ENCODE measurements around the gene TSPAN4. TPM values are rescaled to one million over a fixed set of nuclear protein-coding genes. Genes with fewer than 3 reads are reported as not detected.

Gene TSPAN4, protein sequence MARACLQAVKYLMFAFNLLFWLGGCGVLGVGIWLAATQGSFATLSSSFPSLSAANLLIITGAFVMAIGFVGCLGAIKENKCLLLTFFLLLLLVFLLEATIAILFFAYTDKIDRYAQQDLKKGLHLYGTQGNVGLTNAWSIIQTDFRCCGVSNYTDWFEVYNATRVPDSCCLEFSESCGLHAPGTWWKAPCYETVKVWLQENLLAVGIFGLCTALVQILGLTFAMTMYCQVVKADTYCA
- total RNA-seq: 10 to 100 TPM; 57.3 to 88.3 (median 70.7) TPM

DNA sequence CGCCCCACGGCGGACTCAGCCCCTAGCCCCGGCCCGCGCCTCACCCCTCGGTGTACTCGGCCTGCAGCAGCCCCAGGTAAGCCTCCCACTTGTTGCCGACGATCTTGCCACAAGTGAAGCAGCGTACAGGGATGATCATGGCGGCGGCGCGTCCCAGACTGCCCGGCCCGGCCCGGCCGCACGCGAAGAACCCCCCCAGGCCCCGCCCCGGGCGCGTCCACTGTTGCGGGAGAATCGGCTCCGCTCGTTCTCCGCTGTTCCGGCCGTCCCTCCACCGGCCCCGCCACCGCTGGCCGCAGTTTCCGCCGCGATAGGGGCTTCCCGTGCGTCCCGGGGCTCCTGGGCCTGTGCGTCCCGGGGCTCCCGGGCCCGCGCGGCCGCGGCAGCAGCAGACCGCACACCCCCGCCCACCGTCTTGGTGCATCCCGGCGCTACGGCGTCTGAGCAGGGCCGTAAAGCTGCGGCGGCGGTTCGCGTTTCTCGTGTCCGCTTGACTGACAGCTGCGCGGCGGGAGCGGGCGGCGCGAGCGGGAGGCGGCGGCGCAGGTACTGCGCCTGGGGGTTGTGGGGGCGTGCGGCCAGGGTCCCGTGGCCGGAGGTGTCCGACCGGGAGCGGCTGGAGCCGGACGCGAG is at the start of gene TSPAN4, which contains the start of gene POLR2L:
Gene TSPAN4 (plus strand): TSS at position 483 of the 633 bp plus-strand sequence. CDS start 7,453 bp downstream, outside the sequence.
Gene POLR2L (minus strand): TSS at position 160 of the 633 bp plus-strand sequence. CDS start 21 bp downstream, at position 139.
- peak in 1 of 2 donors; percentile 68 for TF ChIP-seq POLR2A (IDR thresholded peaks at IDR 0.05)
- TF ChIP-seq, protein P1, sequence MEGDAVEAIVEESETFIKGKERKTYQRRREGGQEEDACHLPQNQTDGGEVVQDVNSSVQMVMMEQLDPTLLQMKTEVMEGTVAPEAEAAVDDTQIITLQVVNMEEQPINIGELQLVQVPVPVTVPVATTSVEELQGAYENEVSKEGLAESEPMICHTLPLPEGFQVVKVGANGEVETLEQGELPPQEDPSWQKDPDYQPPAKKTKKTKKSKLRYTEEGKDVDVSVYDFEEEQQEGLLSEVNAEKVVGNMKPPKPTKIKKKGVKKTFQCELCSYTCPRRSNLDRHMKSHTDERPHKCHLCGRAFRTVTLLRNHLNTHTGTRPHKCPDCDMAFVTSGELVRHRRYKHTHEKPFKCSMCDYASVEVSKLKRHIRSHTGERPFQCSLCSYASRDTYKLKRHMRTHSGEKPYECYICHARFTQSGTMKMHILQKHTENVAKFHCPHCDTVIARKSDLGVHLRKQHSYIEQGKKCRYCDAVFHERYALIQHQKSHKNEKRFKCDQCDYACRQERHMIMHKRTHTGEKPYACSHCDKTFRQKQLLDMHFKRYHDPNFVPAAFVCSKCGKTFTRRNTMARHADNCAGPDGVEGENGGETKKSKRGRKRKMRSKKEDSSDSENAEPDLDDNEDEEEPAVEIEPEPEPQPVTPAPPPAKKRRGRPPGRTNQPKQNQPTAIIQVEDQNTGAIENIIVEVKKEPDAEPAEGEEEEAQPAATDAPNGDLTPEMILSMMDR (IDR thresholded peaks at IDR 0.05): no peak
- 1 to 2% methylated on average over 10 to 25 of the region's 87 CpGs for WGBS, 2 donors
- intact Hi-C loops (cut with DNase I; ENCODE audit: low total_unique reads): loop anchor here (5.0 kb wide), 1 partner anchor 210 kb away; no protein-coding TSS in a partner anchor
- peak; percentile 87 to 98 for DNase-seq (ENCODE audit: low spot score in 2 of 2)
- peak within 1 kb of the TSS; percentile 97 for H3K4me3 ChIP-seq (ENCODE audit: low read depth, poor library complexity, severe bottlenecking)

DNA sequence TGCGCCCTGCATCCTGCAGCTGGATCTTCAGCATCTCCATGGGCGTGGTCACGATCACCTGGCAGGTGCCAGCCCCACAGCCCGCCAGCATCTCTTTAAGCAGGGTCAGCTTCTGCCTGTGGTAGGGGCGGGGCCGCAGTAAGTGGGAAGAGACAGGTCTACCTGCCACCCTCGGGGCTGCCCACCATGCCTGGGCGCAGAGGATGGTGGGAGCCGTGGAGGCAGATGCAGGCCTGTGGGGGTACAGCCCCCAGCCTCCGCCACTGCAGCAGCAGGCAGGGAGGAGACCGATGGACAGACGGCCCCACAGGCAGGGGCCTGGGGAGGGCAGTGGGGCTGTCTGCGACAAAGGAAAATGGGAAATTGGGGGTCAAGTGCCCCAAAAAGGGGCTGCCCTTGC is 49.8 kb upstream of the TSPAN4 start:
- 85 to 87% methylated on average over 4 to 12 of the region's 13 CpGs for WGBS, 2 donors
- TF ChIP-seq, protein P1 (IDR thresholded peaks at IDR 0.05): no peak
- TF ChIP-seq POLR2A (IDR thresholded peaks at IDR 0.05): no peak
- DNase-seq (ENCODE audit: low spot score in 2 of 2): no peak
- intact Hi-C loops (cut with DNase I; ENCODE audit: low total_unique reads): no loop called here
- H3K4me3 ChIP-seq (ENCODE audit: low read depth, poor library complexity, severe bottlenecking): no peak overlapping the region

DNA sequence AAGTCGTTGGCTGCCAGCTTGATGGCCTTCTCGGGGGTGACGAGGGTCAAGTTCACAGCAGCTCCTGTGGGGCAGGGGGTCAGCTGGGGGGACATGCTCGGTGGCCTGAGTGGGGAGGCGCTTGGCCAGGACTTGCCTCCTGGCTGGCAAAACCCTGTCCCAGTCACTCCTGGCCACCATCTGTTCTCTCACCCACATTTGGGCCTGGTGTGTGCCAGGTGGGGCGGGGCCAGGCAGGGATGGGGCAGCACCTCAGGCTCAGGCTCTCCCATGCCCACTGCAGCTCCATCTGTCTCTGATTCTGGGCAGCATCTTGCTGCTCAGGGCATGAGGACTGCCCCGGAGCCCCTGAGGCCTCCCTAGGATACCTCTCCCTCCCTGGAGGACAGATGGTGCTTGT is 49.1 kb upstream of the TSPAN4 start:
- intact Hi-C loops (cut with DNase I; ENCODE audit: low total_unique reads): no loop called here
- TF ChIP-seq, protein P1 (IDR thresholded peaks at IDR 0.05): no peak
- TF ChIP-seq POLR2A (IDR thresholded peaks at IDR 0.05): no peak
- no peak overlapping the region for H3K4me3 ChIP-seq (ENCODE audit: low read depth, poor library complexity, severe bottlenecking)
- 83 to 86% methylated on average over 6 to 7 of the region's 7 CpGs for WGBS, 2 donors
- no peak for DNase-seq (ENCODE audit: low spot score in 2 of 2)

DNA sequence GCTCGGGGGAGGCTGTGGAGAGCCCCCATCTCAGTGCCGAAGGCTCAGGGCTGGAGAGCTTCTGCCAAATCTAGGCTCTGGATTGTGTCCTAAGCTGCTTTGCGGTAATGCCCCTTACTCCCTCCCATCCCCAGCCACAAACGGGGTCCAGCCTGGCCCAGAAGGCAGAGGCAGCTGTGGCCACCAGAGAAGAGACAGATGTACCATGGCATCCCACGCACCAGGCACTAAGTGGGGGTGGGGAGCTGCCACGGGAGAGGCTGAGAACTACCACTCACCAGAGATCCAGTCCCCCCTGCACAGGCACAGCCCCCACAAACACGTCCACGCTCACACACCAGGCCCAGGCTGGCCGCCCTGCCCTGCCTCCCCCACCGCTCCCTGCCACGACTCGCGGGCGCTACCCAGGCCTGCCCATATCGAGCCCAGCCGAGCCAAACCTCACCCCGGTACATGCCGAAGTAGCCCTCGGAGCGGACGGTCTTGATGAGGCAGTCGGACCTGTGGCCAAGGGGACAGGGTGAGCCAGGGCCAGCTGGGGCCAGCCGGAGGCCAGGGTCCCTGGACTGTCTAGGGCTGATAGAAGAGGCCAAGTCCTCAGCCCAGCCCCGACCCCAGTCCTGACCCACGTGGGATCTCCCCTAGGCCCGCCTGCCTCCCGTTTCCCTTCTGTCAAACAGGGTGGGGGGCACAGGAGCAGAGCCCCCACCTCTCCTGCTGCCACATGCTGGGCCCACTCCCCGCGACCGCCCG is 48.5 kb upstream of the TSPAN4 start:
- intact Hi-C loops (cut with DNase I; ENCODE audit: low total_unique reads): no loop called here
- no peak overlapping the region for H3K4me3 ChIP-seq (ENCODE audit: low read depth, poor library complexity, severe bottlenecking)
- WGBS, 2 donors: 90% methylated on average over 27 to 31 of the region's 31 CpGs
- no peak for DNase-seq (ENCODE audit: low spot score in 2 of 2)
- TF ChIP-seq, protein P1 (IDR thresholded peaks at IDR 0.05): no peak
- no peak for TF ChIP-seq POLR2A (IDR thresholded peaks at IDR 0.05)

DNA sequence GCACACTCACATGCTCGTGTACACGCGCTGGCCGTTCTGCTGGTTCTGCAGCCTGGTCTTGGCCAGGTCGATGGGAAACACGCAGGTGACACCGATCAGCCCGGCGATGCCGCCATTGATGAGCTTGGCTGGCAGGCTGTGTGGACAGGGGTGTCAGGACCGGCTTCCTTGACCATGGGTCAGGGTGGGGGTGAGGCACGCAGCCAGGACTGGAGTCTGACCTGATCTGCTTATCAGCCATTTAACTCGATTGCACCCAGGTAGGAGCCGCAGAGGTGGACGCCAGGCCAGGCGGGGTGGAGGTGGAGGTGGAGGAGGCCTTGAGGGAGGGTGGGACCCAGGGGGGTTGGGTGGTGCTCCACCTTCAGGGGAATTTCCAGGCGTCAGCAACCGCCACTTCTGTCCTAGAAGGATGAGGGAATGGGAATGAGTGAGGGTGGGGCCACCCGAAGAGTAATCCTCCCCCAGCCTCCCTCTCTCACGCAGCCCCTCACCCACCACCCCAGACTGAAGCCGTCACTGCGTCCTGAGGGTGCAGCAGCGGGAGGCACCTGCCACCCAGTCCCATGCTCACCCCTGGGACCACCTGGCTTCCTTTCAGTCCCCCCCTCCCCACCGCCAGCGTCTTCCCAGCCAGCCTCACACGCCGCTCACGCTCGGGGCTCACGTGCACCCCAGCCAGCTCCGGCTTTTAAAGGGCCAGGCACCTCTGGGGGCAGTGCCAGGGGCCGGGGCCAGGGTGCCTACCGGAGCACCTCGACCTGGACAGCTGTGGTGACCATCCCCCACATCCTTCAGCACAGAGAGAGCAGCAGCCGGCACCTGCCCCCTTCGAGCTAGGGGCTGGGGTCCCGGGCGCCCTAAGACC is 47.7 kb upstream of the TSPAN4 start:
- TF ChIP-seq, protein P1 (IDR thresholded peaks at IDR 0.05): no peak
- no peak for TF ChIP-seq POLR2A (IDR thresholded peaks at IDR 0.05)
- no peak for DNase-seq (ENCODE audit: low spot score in 2 of 2)
- H3K4me3 ChIP-seq (ENCODE audit: low read depth, poor library complexity, severe bottlenecking): no peak overlapping the region
- intact Hi-C loops (cut with DNase I; ENCODE audit: low total_unique reads): no loop called here
- WGBS, 2 donors: 43 to 50% methylated on average over 24 to 36 of the region's 38 CpGs

Data from lower leg skin (tissue), 4 donors.